K562 (cell line): ENCODE results near the gene SLFNL1. TPM values are rescaled to one million over a fixed set of nuclear protein-coding genes. Genes with fewer than 3 reads are reported as not detected.
A peak's percentile ranks its signal among the peaks of the same experiment; 100 is the strongest.

Experiments used
- ARNT ChIP-seq, 2 experiments: fragments of 450-650 bp; IDR thresholded peaks; 2 replicates each; pipeline ENCODE4 v1.6.1; 2016; ENCODE audit warnings: mild to moderate bottlenecking in 1 of 2
- BCL6 ChIP-seq: fragments of 250-450 bp; sonication (Bioruptor Pico); IDR thresholded peaks from 2 replicates; pipeline ENCODE4 v1.4.0; 2020
- HIVEP1 ChIP-seq: fragments of 250-450 bp; sonication (Bioruptor Pico); IDR thresholded peaks from 2 replicates; pipeline ENCODE4 v1.4.0; 2020; ENCODE audit warnings: mild to moderate bottlenecking
- HNRNPK ChIP-seq: fragments of 200-400 bp; formaldehyde crosslinking; IDR thresholded peaks from one replicate; pipeline ENCODE4 v1.6.1; 2018; ENCODE audit warnings: mild to moderate bottlenecking, low read depth, low read length; ENCODE audit not compliant: poor library complexity, severe bottlenecking
- KAT2B ChIP-seq: IDR thresholded peaks from one replicate; pipeline ENCODE4 v1.6.1; 2012; ENCODE audit warnings: low read depth, mild to moderate bottlenecking, control low read depth, inconsistent platforms, low read length, moderate library complexity
- KAT8 ChIP-seq: fragments of 450-650 bp; IDR thresholded peaks from 2 replicates; pipeline ENCODE4 v1.6.1; 2016; ENCODE audit warnings: low read depth, mild to moderate bottlenecking
- KLF13 ChIP-seq: fragments of 450-650 bp; IDR thresholded peaks from 2 replicates; pipeline ENCODE4 v1.6.1; 2016; ENCODE audit warnings: missing genetic modification characterization, low read depth, mild to moderate bottlenecking, missing compliant biosample characterization, moderate library complexity, borderline replicate concordance
- MAFG ChIP-seq: fragments of 450-650 bp; conservative IDR thresholded peaks from 2 replicates; pipeline ENCODE4 v1.6.1; 2016; ENCODE audit warnings: missing genetic modification characterization, missing compliant biosample characterization
- NONO ChIP-seq, 2 experiments: fragments of 200-400 bp in 1 of 2; fragments of 450-650 bp in 1 of 2; formaldehyde crosslinking in 1 of 2; IDR thresholded peaks; 2 replicates each; pipeline ENCODE4 v1.6.1; 2017; ENCODE audit warnings: low read depth in 2 of 2, mild to moderate bottlenecking in 2 of 2, moderate library complexity in 2 of 2, low read length in 1 of 2
- NR1H2 ChIP-seq: sonication (generic); formaldehyde crosslinking; IDR thresholded peaks from 2 replicates; pipeline ENCODE4 v1.4.0; 2020; ENCODE audit warnings: mild to moderate bottlenecking, missing genetic modification reagents
- NR2C1 ChIP-seq, 2 experiments: fragments of 450-650 bp; IDR thresholded peaks; 2 replicates each; pipeline ENCODE4 v1.6.1; 2017; ENCODE audit warnings: mild to moderate bottlenecking in 2 of 2, antibody characterized with exemption in 1 of 2, inconsistent platforms in 1 of 2, missing compliant biosample characterization in 1 of 2, missing genetic modification characterization in 1 of 2
- RBM34 ChIP-seq: fragments of 200-400 bp; formaldehyde crosslinking; IDR thresholded peaks from 2 replicates; pipeline ENCODE4 v1.6.1; 2018; ENCODE audit warnings: low read length, borderline replicate concordance; ENCODE audit not compliant: insufficient read depth
- SMARCA4 ChIP-seq: fragments of 450-650 bp; IDR thresholded peaks from 2 replicates; pipeline ENCODE4 v1.6.1; 2016
- SRSF7 ChIP-seq: fragments of 200-400 bp; formaldehyde crosslinking; optimal IDR thresholded peaks from 2 replicates; pipeline ENCODE3; 2017; ENCODE audit warnings: mild to moderate bottlenecking, low read depth, low read length
- TAF1 ChIP-seq: IDR thresholded peaks from 2 replicates; pipeline ENCODE4 v1.6.1; 2011; ENCODE audit warnings: mild to moderate bottlenecking, low read length, moderate library complexity; ENCODE audit not compliant: insufficient read depth, control insufficient read depth, severe bottlenecking; ENCODE audit errors: extremely low read depth
- U2AF2 ChIP-seq: fragments of 200-400 bp; formaldehyde crosslinking; optimal IDR thresholded peaks from 2 replicates; pipeline ENCODE3; 2017; ENCODE audit warnings: low read depth, mild to moderate bottlenecking, low read length
- XRCC4 ChIP-seq: IDR thresholded peaks from one replicate; pipeline ENCODE4 v1.6.1; 2011; ENCODE audit not compliant: insufficient read depth, insufficient read length; ENCODE audit errors: extremely low read depth
- ZNF253 ChIP-seq: fragments of 250-450 bp; sonication (Bioruptor Pico); conservative IDR thresholded peaks from 2 replicates; pipeline ENCODE4 v1.6.1; 2021; ENCODE audit warnings: mild to moderate bottlenecking
- polyA plus RNA-seq, 8 experiments: library from polyadenylated mRNA; depleted of rRNA in 4 of 8; stranded (reverse) in 5 of 8; unstranded in 3 of 8; fragments of >200 nt; fragmentation: Nextera tagmentation in 2 of 8; fragmentation: Illumina TruSeq in 1 of 8; extraction: Ambion mirVana in 2 of 8; extraction: Trizol in 1 of 8; gene quantifications; 2 replicates each; pipeline versions ENCODE4 v1.2.1 to v1.2.3, GENCODE V29; 2011 to 2014; ENCODE audit warnings: inconsistent platforms in 1 of 8, missing spikeins in 1 of 8
- total RNA-seq, 7 experiments: library from RNA; depleted of rRNA in 6 of 7; stranded (reverse); fragments of >200 nt in 6 of 7; fragmentation: Illumina TruSeq in 2 of 7; extraction: Trizol in 2 of 7; gene quantifications; 2 replicates each; pipeline versions ENCODE4 v1.2.1 to v1.2.3, GENCODE V29; 2011 to 2021; ENCODE audit warnings: low replicate concordance in 1 of 7
- TF ChIP-seq, protein P1 (sequence below): fragments of 450-650 bp; IDR thresholded peaks from 2 replicates; pipeline ENCODE4 v1.7.1; 2018; ENCODE audit warnings: mild to moderate bottlenecking, low read depth; ENCODE audit not compliant: partially characterized antibody
- TF ChIP-seq, protein P2 (sequence below): fragments of 250-450 bp; sonication (Bioruptor Pico); IDR thresholded peaks from 2 replicates; pipeline ENCODE4 v1.8.0; 2021; ENCODE audit warnings: moderate library complexity, mild to moderate bottlenecking, inconsistent platforms
- TF ChIP-seq, protein P3 (sequence below): sonication (generic); formaldehyde crosslinking; IDR thresholded peaks from 2 replicates; pipeline ENCODE4 v1.8.0; 2022; ENCODE audit warnings: mild to moderate bottlenecking, missing genetic modification reagents
- TF ChIP-seq, protein P4 (sequence below): sonication (generic); formaldehyde crosslinking; IDR thresholded peaks from 2 replicates; pipeline ENCODE4 v1.8.0; 2023; ENCODE audit warnings: mild to moderate bottlenecking, missing genetic modification reagents

The SLFNL1 gene
- total and polyA plus RNA-seq, 9 of the 15 experiments (the other 6 are each of a cell fraction or from before 2014, with no cell fraction given): 0.05 to 0.14 (median 0.06) TPM; not detected in 5

DNA sequence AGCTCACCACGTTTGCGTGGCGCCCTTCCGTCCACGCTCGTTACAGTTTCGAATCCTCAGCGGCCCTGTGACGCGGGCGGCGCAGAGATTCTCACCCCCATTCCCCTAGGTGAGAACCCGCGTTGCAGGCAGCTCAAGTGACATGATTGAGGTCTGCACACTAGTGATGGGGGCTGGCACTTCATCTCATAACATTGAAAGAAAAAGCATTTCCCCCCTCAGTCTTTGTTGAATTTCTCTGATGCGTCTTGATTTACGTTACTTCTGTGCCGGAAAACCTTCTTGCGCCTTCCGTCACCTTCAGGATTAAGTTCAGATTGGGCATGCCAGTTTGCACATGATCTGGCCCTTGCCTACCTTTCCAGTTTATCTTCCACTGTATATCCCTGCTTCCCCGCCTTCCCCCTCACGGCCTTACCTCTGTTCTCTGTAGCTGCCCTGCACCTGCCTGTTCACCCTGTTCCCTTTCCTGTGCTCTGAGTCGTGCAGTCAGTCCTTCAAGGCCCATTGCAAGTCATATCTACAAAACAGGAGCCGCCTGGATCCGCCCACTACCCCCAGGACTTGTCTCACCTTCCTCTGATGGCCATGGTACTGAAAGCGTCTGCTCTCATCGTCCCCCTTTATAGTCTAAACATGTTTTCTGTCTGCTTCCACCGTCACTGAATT lies 40.9 kb downstream of the SLFNL1 start (continued):
- TF ChIP-seq, protein P1, sequence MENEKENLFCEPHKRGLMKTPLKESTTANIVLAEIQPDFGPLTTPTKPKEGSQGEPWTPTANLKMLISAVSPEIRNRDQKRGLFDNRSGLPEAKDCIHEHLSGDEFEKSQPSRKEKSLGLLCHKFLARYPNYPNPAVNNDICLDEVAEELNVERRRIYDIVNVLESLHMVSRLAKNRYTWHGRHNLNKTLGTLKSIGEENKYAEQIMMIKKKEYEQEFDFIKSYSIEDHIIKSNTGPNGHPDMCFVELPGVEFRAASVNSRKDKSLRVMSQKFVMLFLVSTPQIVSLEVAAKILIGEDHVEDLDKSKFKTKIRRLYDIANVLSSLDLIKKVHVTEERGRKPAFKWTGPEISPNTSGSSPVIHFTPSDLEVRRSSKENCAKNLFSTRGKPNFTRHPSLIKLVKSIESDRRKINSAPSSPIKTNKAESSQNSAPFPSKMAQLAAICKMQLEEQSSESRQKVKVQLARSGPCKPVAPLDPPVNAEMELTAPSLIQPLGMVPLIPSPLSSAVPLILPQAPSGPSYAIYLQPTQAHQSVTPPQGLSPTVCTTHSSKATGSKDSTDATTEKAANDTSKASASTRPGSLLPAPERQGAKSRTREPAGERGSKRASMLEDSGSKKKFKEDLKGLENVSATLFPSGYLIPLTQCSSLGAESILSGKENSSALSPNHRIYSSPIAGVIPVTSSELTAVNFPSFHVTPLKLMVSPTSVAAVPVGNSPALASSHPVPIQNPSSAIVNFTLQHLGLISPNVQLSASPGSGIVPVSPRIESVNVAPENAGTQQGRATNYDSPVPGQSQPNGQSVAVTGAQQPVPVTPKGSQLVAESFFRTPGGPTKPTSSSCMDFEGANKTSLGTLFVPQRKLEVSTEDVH: no peak
- TF ChIP-seq NR1H2: 0 out of 2 replicates have a peak, but pooled peaks have one; percentile 70
- no peak for TF ChIP-seq U2AF2
- TF ChIP-seq KAT8: no peak
- no peak for TF ChIP-seq ARNT (IDR thresholded peaks at IDR 0.05)
- TF ChIP-seq XRCC4: no peak
- TF ChIP-seq NR2C1 (IDR thresholded peaks at IDR 0.05): no peak
- no peak for TF ChIP-seq NR2C1 (tag; IDR thresholded peaks at IDR 0.05)
- TF ChIP-seq KAT2B: no peak
- TF ChIP-seq ZNF253 (CRISPR knock-in tag): no peak
- TF ChIP-seq, protein P2, sequence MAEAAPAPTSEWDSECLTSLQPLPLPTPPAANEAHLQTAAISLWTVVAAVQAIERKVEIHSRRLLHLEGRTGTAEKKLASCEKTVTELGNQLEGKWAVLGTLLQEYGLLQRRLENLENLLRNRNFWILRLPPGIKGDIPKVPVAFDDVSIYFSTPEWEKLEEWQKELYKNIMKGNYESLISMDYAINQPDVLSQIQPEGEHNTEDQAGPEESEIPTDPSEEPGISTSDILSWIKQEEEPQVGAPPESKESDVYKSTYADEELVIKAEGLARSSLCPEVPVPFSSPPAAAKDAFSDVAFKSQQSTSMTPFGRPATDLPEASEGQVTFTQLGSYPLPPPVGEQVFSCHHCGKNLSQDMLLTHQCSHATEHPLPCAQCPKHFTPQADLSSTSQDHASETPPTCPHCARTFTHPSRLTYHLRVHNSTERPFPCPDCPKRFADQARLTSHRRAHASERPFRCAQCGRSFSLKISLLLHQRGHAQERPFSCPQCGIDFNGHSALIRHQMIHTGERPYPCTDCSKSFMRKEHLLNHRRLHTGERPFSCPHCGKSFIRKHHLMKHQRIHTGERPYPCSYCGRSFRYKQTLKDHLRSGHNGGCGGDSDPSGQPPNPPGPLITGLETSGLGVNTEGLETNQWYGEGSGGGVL (CRISPR knock-in tag): no peak
- TF ChIP-seq, protein P3, sequence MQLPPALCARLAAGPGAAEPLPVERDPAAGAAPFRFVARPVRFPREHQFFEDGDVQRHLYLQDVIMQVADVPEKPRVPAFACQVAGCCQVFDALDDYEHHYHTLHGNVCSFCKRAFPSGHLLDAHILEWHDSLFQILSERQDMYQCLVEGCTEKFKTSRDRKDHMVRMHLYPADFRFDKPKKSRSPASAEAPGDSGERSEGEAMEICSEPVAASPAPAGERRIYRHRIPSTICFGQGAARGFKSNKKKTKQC (CRISPR knock-in tag): 0 out of 2 replicates have a peak, but pooled peaks have one; percentile 23
- TF ChIP-seq NONO (IDR thresholded peaks at IDR 0.05; ENCODE audit: low read depth in 2 of 2, low read length in 1 of 2): no peak
- no peak for TF ChIP-seq RBM34
- peak; percentile 29; the same call in 1 of the 2 replicates for TF ChIP-seq KLF13 (tag)
- TF ChIP-seq BCL6 (CRISPR knock-in tag): no peak
- TF ChIP-seq SRSF7: no peak
- TF ChIP-seq, protein P4, sequence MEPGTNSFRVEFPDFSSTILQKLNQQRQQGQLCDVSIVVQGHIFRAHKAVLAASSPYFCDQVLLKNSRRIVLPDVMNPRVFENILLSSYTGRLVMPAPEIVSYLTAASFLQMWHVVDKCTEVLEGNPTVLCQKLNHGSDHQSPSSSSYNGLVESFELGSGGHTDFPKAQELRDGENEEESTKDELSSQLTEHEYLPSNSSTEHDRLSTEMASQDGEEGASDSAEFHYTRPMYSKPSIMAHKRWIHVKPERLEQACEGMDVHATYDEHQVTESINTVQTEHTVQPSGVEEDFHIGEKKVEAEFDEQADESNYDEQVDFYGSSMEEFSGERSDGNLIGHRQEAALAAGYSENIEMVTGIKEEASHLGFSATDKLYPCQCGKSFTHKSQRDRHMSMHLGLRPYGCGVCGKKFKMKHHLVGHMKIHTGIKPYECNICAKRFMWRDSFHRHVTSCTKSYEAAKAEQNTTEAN (CRISPR knock-in tag): no peak
- TF ChIP-seq HNRNPK: no peak
- TF ChIP-seq MAFG (tag): no peak
- TF ChIP-seq TAF1: peak; percentile 19
- 0 out of 2 replicates have a peak, but pooled peaks have one; percentile 45 for TF ChIP-seq HIVEP1 (CRISPR knock-in tag)
- no peak for TF ChIP-seq SMARCA4
